Activated T-helper 1 cell treated with anti-CD3 and anti-CD28 coated beads, Interleukin-12 subunit alpha, Interleukin-12 subunit beta, Interleukin-2, Interleukin-4 antibody, amounts not matched to agents 30 ng/mL and 10 ng/mL and 1 ng/mL, durations not matched to agents 14 hours and 24 hours and 36 hours (primary cell): ENCODE results near the gene CDCP1. TPM values are rescaled to one million over a fixed set of nuclear protein-coding genes. Genes with fewer than 3 reads are reported as not detected.
A peak's percentile ranks its signal among the peaks of the same experiment; 100 is the strongest.

Experiments
- DNase-seq: peaks from one replicate; pipeline ENCODE4 v3.0.0; 2021; ENCODE audit warnings: low spot score
- H3K27ac Mint-ChIP-seq: one replicate; pipeline ENCODE4 v1.8.0; 2021; ENCODE audit warnings: mild to moderate bottlenecking, mixed read lengths
- H3K27me3 Mint-ChIP-seq: one replicate; pipeline ENCODE4 v1.8.0; 2022; ENCODE audit warnings: mild to moderate bottlenecking, moderate library complexity, mixed read lengths; ENCODE audit not compliant: insufficient read depth
- H3K36me3 Mint-ChIP-seq: one replicate; pipeline ENCODE4 v1.8.0; 2021; ENCODE audit warnings: low read depth, mixed read lengths
- H3K4me1 Mint-ChIP-seq: one replicate; pipeline ENCODE4 v1.8.0; 2021; ENCODE audit warnings: low read depth, mixed read lengths
- H3K4me3 Mint-ChIP-seq: one replicate; pipeline ENCODE4 v1.8.0; 2021; ENCODE audit warnings: mild to moderate bottlenecking, moderate library complexity, mixed read lengths
- H3K9me3 Mint-ChIP-seq: one replicate; pipeline ENCODE4 v1.8.0; 2021; ENCODE audit warnings: mixed read lengths
- intact Hi-C: fragments of 100-400 bp; cut with micrococcal nuclease; formaldehyde crosslinking; loops from one replicate; pipeline ENCODE4 v1.15.1; 2024
- total RNA-seq: library from RNA; stranded (reverse); gene quantifications from 2 replicates; pipeline ENCODE4 v1.2.3, GENCODE V29; 2022

CDCP1 gene
- total RNA-seq, 1 donor from 2014 or later, result 1.2 TPM

DNA sequence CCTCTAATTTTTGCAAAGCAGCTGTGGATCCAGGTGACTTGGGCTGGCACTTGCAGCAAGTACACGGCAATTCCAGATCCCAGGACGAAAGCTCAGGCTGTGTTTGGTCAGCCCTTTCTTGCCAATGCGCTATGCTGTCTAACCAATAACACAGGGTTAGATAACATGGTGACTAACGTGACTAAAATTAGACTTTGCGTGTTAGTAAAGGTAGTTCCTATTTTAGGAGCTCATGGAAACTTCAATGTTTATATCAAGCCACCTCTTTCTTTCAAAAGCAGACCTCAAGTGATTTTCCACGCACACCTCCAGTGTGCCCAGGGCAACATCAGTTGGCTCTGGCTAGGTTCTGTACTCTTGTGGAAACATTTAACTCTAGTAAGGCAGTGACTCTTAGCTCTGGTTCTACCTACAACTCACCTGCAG, 32.5 kb downstream of the CDCP1 start:
- H3K9me3 Mint-ChIP-seq, result no peaks in the 10 kb centered on the region
- H3K27me3 Mint-ChIP-seq, result peaks cover 41% of the 10 kb centered on the region
- DNase-seq, result no peak
- peak overlapping the region; percentile 42 for H3K27ac Mint-ChIP-seq
- H3K4me3 Mint-ChIP-seq, result no peak overlapping the region
- intact Hi-C loops, result loop anchor here (1.0 to 2.0 kb wide), 2 partner anchors 7 to 73 kb away; no protein-coding TSS in a partner anchor
- peaks cover 57% of the 10 kb centered on the region for H3K4me1 Mint-ChIP-seq
- H3K36me3 Mint-ChIP-seq, result peaks cover 5% of the 10 kb centered on the region

DNA sequence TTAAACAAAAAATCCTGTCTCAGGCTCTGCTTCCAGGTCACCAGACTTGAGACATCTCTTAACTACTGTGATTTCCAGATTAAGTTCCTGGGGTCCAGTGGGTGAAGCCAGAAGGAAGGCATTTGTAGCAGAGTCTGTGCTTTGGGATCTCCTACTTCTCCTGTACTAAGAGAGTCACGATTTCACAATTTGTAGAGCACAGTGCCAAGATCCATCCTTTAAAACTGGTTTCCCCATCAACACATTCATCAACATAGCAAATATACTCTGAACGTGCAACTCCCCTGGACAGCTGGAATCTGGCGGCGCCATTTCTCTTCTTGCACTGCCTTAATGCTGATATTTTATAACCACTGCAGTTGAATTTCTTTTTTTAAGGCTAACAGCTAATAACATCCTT, 33.2 kb downstream of the CDCP1 start:
- peaks cover 50% of the 10 kb centered on the region for H3K4me1 Mint-ChIP-seq
- H3K27ac Mint-ChIP-seq, result no peak overlapping the region
- H3K4me3 Mint-ChIP-seq, result no peak overlapping the region
- peaks cover 5% of the 10 kb centered on the region for H3K36me3 Mint-ChIP-seq
- intact Hi-C loops, result no loop called here
- peaks cover 35% of the 10 kb centered on the region for H3K27me3 Mint-ChIP-seq
- H3K9me3 Mint-ChIP-seq, result no peaks in the 10 kb centered on the region
- DNase-seq, result no peak

DNA sequence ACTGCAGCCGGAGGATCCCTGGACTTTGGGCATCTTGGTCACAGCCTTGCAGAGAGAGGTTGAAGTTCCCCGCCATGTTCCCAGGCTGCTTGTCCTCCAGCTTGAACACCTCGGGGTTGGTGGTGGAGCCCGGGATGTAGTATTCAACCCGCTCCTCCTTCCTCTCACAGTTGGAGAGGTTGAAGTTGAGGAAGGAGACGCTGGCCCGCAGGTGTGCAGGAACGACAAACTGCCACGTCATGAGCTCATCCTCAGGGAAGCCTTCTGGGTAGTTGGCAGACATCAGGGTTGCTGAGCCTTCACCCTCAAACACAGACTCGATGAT, 35.7 kb downstream of the CDCP1 start:
- Mint-ChIP-seq H3K4me1 (peaks cover 66% of the 10 kb centered on the region), H3K27me3 (peaks cover 33% of the 10 kb centered on the region), H3K4me3 (peak overlapping the region; percentile 62), H3K36me3 (peaks cover 7% of the 10 kb centered on the region), H3K9me3 (no peaks in the 10 kb centered on the region), H3K27ac (peak overlapping the region; percentile 63)
- intact Hi-C loops, result no loop called here
- no peak for DNase-seq

DNA sequence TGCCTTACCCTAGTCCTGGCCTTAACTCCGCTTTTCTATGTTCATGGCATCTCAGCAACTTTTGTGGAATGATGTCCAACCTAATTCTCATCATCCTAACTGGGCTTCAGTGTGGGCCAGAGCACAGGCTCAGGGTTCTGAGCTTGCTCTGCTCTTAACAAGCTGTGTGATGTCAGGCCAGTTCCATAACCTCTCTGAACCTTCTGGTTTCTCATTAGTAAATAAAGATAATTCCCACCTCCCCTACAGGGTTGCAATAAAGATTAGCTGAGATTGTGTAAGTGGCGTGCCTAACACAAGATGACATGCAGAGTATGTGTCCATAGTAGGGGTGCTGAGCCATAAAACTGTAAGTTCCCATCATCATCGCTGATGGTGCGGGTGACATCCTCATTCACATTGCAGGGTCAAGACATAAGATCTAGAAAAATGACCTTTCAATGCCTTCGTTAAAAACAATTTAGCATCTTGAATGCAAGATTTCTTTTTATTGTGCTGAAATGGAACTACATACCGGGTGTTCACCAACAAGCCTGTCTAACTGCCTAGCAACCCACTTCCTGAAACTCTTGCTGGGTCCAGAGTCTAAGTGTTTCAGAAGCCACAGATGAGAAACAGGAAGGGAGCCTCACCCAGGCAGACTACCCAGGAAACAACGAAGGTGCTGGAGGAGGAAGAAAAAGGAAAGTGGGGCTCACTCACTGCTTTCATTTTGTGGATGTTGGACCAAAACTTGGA, 36.2 kb downstream of the CDCP1 start:
- H3K27me3 Mint-ChIP-seq, result peaks cover 32% of the 10 kb centered on the region
- H3K4me1 Mint-ChIP-seq, result peaks cover 71% of the 10 kb centered on the region
- intact Hi-C loops, result loop anchor here (5.0 to 10.0 kb wide), 5 partner anchors 117 to 1185 kb away; partner anchors contain the start of gene TMEM158
- H3K9me3 Mint-ChIP-seq, result no peaks in the 10 kb centered on the region
- H3K36me3 Mint-ChIP-seq, result peaks cover 7% of the 10 kb centered on the region
- peak overlapping the region; percentile 63 for H3K27ac Mint-ChIP-seq
- DNase-seq, result peak; percentile 41
- peak overlapping the region; percentile 62 for H3K4me3 Mint-ChIP-seq

DNA sequence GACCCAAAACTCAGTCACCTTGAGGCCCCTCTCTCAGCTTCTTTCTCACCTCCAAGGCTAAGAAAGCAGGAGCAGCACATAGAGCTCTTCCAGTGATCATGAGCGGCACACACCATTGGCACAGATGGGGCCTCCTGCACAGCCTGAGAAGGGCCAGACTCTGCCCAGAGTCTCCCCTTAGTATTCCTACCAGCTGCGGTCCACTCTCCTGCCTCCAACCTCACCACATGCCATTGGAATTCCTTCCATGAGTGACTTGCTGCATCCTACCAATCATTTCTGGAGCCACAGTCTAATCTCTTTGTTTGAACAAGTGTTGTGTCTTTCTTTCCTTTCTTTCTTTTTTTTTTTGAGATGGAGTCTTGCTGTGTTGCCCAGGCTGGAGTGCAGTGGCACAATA, 39.3 kb downstream of the CDCP1 start:
- H3K36me3 Mint-ChIP-seq, result peaks cover 5% of the 10 kb centered on the region
- DNase-seq, result no peak
- peak overlapping the region; percentile 57 for H3K27ac Mint-ChIP-seq

DNA sequence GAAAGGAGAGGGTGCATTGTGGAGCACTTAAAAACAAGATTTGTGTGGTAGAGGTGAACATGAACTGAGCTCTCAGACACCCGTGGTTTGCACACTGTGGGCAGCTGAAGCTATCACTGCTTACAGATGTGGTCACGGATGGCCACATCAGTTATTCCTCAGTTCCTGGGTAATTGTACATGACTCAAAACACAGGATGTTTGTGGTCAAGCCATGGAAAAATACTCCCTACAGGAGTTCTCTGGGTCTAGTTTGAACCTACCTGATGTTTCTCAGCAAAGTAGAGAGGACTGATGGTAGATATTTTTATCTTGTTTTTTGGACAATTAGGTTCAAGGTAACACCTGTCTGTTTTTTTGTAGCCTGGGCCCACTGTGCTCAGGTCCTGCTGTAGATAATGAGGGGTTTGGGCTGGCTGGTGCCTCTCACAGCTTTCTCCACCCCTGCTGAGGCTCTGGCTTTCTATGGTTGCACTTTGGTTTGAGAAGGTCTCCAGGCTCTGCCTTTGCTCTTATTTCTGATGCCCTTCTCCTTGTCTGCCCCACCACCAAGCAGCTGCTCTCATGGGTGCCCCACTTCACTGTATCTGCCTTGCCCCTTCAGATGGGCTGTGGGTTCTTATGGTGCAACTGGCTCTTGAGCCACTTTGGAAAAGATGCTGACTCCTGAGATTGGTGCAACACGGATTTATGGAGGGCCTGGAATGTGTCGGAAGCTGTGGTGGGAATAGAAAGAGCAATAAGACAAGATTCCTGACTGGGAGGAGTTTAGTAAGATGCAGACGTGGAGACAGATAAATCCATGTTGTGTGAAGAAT, 40.1 kb downstream of the CDCP1 start:
- peaks cover 69% of the 10 kb centered on the region for H3K4me1 Mint-ChIP-seq
- H3K27me3 Mint-ChIP-seq, result peaks cover 29% of the 10 kb centered on the region
- peak overlapping the region; percentile 69 for H3K27ac Mint-ChIP-seq
- peaks cover 5% of the 10 kb centered on the region for H3K36me3 Mint-ChIP-seq
- intact Hi-C loops, result loop anchor here (1.0 to 10.0 kb wide), 11 partner anchors 8 to 1189 kb away; partner anchors contain the start of gene TMEM158
- H3K4me3 Mint-ChIP-seq, result peak overlapping the region; percentile 49
- peaks cover 13% of the 10 kb centered on the region for H3K9me3 Mint-ChIP-seq
- DNase-seq, result peak; percentile 78

More for the DNA sequence above, 39.3 kb downstream of the CDCP1 start:
- Mint-ChIP-seq H3K27me3 (peaks cover 30% of the 10 kb centered on the region), H3K4me3 (no peak overlapping the region), H3K9me3 (peaks cover 13% of the 10 kb centered on the region), H3K4me1 (peaks cover 65% of the 10 kb centered on the region)
- intact Hi-C loops, result loop anchor here (1.0 to 10.0 kb wide), 9 partner anchors 7 to 1188 kb away; partner anchors contain the start of gene TMEM158

DNA sequence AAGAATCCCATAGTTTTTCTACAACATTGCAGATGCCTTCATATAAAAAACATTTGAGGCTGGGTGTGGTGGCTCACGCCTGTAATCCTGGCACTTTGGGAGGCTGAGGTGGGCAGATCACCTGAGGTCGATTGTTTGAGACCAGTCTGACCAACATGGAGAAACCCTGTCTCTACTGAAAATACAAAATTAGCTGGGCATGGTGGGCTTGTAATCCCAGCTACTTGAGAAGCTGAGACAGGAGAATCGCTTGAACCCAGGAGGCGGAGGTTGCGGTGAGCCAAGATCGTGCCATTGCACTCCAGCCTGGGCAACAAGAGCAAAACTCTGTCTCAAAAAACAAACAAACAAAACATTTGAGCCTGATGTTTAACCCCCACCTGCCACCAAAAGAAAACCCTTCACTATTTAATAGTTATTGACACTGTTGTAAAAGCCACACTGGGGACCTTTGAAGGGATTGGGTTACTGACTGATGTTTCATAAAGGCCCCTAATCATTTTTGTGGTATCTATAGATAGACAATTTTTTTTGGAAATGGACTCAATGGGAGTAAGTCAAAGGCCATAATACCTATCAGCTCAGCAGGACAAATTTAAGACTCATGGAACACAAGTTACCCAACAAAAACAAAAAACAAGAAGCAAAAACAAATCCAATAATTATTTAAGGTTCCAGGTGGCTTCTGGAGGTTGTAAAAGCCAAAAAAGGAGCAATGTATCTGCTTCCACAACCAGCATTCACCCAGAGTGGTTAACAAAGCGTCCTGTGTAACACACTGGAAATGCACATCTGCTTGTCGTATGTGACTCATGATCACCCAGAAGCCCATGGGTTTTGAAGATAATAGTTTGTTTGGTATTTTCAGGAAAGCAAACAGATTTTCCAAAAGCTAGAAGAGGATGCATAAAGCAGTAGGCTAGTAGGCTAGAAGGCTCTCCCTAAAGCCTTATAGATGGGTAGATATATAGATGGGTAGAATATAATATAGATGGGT, 41.2 kb downstream of the CDCP1 start:
- peaks cover 13% of the 10 kb centered on the region for H3K9me3 Mint-ChIP-seq
- intact Hi-C loops, result loop anchor here (2.0 to 10.0 kb wide), 7 partner anchors 14 to 1190 kb away; partner anchors contain the start of gene TMEM158
- H3K27ac Mint-ChIP-seq, result peak overlapping the region; percentile 69
- no peak for DNase-seq
- peaks cover 5% of the 10 kb centered on the region for H3K36me3 Mint-ChIP-seq
- H3K4me3 Mint-ChIP-seq, result peak overlapping the region; percentile 49
- H3K4me1 Mint-ChIP-seq, result peaks cover 69% of the 10 kb centered on the region
- H3K27me3 Mint-ChIP-seq, result peaks cover 40% of the 10 kb centered on the region

DNA sequence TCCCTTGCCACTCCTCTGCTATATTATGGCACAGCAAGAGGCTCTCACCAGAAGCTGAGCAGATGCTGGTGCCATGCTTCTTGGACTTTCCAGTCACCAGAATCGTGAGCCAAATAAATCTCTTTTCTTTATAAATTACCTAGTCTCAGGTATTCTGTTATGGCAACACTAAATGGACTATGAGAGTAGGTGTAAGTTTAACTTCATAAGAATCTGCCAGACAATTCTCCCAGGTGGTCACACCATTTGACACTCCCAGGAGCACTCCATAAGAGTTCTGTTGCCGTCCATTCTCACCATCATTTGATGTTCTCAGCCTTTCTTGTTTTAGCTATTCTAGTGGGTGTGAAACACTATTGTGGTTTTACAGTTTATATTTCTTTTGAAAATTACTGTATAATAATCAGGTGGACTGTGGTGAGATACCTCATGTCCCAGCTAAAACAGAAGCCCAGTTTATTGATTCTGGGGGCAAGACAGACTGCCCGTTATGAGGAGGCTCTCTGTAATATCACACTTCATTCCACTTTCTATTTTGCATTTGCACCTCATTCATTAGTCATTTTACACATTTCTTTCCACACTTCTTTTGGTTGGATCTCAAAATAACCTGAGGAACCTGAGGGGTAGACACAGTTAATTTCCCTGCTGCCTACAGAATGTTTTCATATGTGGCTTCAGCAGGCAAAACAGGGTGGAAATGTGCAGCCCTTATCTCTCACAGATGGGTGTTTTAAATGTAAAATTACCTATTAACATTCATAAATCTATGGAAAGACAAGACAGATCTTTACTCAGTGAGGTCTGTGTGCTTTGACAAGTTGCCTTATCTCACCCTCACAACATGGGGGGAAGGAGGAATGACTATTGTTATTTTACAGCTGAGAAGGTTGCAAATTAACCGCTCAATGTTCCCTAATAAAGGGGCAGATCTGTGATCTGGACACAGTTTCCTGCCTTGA, 42.1 kb downstream of the CDCP1 start:
- Mint-ChIP-seq H3K27me3 (peaks cover 49% of the 10 kb centered on the region), H3K36me3 (peaks cover 5% of the 10 kb centered on the region), H3K27ac (peak overlapping the region; percentile 65), H3K4me1 (peaks cover 59% of the 10 kb centered on the region), H3K4me3 (no peak overlapping the region), H3K9me3 (peaks cover 13% of the 10 kb centered on the region)
- intact Hi-C loops, result loop anchor here (2.0 to 10.0 kb wide), 3 partner anchors 15 to 1191 kb away; no protein-coding TSS in a partner anchor
- DNase-seq, result no peak

DNA sequence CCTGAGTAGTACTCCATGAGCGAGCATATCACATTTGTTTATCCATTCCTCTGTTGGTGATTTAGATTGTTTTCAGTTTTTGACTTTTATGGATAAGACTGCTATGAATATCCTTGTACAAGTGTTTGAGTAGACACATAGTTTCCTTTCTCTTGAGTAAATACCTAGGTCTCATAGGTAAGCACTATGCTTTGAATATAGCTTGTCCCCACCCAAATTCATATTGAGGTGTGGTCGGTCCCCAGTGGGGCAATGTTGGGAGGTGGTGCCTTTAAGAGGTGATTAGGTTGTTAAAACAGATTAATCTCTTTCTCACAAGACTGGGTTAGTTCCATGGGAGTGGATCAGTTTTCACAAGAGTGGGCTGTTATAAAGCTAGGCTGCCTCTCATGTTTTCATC, 42.8 kb downstream of the CDCP1 start:
- intact Hi-C loops, result loop anchor here (10.0 kb wide), 1 partner anchor 1191 kb away; no protein-coding TSS in a partner anchor
- Mint-ChIP-seq H3K9me3 (peaks cover 13% of the 10 kb centered on the region), H3K36me3 (peaks cover 5% of the 10 kb centered on the region), H3K4me3 (no peak overlapping the region), H3K27me3 (peaks cover 49% of the 10 kb centered on the region), H3K27ac (peak overlapping the region; percentile 65), H3K4me1 (peaks cover 58% of the 10 kb centered on the region)
- DNase-seq, result no peak

DNA sequence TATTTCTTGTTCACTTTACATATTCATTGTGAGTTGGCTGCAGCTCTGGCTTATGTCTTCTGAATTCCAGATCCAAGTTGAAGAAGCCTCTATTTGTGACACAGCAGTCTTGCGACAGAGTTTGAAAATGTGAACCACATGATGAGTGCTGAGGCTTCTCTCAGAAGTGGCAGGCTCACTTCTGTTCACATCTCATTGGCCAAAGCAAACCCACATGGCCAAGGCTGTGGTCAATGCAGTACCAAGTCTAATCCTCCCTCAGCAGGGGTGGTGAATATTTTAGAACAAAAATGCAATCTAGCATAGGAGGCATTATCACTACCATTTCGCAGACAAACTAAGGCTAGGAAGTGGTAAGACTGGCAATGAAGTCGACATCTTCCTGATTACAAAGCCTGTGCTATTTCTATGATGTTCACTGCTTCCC, 45.2 kb downstream of the CDCP1 start:
- H3K4me1 Mint-ChIP-seq, result peaks cover 41% of the 10 kb centered on the region
- peaks cover 13% of the 10 kb centered on the region for H3K9me3 Mint-ChIP-seq
- no peak for DNase-seq
- intact Hi-C loops, result loop anchor here (10.0 kb wide), 1 partner anchor 1194 kb away; no protein-coding TSS in a partner anchor
- peaks cover 55% of the 10 kb centered on the region for H3K27me3 Mint-ChIP-seq
- no peak overlapping the region for H3K27ac Mint-ChIP-seq
- peaks cover 3% of the 10 kb centered on the region for H3K36me3 Mint-ChIP-seq
- H3K4me3 Mint-ChIP-seq, result no peak overlapping the region

DNA sequence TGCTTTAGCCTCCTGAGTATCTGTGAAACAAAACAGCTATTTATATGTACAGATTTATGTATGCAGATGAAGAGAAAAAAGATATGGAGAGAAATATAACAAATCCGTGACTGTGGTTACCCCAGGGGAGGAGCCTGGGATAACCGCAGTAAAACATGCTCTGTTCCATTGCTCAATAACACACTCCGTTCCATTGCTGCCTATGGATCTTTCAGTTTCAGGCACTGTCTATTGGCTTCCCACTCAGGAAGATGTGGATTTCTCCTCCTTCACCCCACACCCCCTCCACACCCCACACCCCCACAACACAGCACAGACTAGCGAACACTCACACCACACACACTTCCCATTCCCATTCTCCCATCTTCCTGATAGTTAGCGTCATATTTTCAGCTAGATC, 47.9 kb downstream of the CDCP1 start:
- H3K27me3 Mint-ChIP-seq, result peaks cover 57% of the 10 kb centered on the region

More for the DNA sequence above, 47.9 kb downstream of the CDCP1 start:
- peaks cover 21% of the 10 kb centered on the region for H3K4me1 Mint-ChIP-seq
- no peak overlapping the region for H3K4me3 Mint-ChIP-seq
- no peak for DNase-seq
- H3K9me3 Mint-ChIP-seq, result peaks cover 4% of the 10 kb centered on the region
- H3K36me3 Mint-ChIP-seq, result peaks cover 3% of the 10 kb centered on the region
- no peak overlapping the region for H3K27ac Mint-ChIP-seq
- intact Hi-C loops, result no loop called here
